ENCODE results near the gene ZNF333.

GRCh38 chr19:14770944-14771839 lies 81.3 kb downstream of the ZNF333 start:
- TF ChIP-seq EZH2phosphoT487 (IDR thresholded peaks at IDR 0.05) = no peak
- TF ChIP-seq CTCF (IDR thresholded peaks at IDR 0.05) = no peak
- TF ChIP-seq EZH2 (IDR thresholded peaks at IDR 0.05) = no peak
